ENCODE measurements around the gene DCXR.
A peak's percentile ranks its signal among the peaks of the same experiment; 100 is the strongest.

Gene DCXR

DNA sequence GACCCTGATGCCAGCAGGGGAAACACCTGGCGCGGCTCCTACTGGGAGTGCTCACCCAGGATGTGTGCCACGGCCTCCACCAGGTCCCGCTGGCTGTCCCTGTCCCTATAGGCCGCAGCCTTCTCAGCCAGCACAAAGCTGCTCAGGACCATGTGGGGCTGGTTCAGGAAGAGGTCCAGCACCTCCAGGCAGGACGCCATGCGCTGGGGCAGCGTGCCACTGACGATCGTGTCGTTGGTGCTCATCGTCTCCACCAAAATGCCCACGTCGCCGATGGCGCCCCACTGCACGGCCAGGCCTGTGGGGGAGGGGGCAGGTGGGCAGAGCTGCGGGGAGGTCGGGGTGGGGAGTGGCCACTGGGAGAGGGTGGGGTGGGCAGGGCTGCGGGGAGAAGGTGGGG is 44.0 kb upstream of the DCXR start:
- no peak overlapping the region for H3K9ac ChIP-seq (ENCODE audit: low read length in 5 of 5)
- H3K4me1 ChIP-seq (ENCODE audit: control insufficient read depth in 5 of 5, insufficient read depth in 5 of 5, low read length in 5 of 5): peaks cover 0 to 28% (median 7%) of the 10 kb centered on the region in 5 donors
- no peaks in the 10 kb centered on the region for H3K9me3 ChIP-seq (ENCODE audit: control insufficient read depth in 5 of 5, low read length in 5 of 5)
- peaks cover 0 to 82% (median 75%) of the 10 kb centered on the region in 5 donors for H3K36me3 ChIP-seq (ENCODE audit: control insufficient read depth in 5 of 5, insufficient read depth in 5 of 5, low read length in 5 of 5)
- no peak overlapping the region for H3K27ac ChIP-seq (ENCODE audit: low read depth, low read length)
- no peak overlapping the region for H3K4me3 ChIP-seq (ENCODE audit: low read depth in 1 of 5, low read length in 5 of 5)
- no peaks in the 10 kb centered on the region for H3K27me3 ChIP-seq (ENCODE audit: control insufficient read depth in 5 of 5, insufficient read depth in 4 of 5, low read length in 5 of 5)

DNA sequence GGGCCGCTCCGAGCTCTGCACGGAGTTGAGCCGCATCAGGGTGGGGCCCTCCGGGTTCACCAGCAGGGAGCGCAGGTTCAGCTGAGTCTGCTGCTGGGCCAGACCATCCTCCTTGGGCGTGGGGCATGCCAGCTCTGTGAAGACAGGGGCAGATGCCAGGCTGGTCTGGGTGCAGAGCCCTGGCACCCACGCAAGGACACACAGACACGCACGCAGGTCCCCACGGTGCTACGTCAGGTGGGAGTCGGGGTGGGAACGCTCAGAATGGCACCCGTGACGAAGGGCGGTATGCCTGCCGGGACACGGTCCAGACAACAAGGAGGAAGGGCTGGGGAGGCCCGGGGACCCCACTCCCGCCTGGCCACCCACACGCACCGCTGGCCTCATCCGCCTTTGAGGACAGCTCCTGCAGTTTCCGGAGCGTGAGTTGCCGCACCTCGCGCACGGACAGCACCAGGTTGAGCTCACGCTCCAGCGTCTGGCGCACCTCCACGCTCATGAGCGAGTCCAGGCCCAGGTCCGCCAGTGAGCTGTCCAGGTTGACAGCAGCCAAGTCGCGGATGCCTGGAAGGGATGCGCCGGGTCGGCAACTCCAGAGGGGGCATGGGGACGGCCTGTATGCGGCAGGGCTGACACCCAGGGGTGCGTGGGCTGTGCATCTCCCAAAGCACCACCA is 43.4 kb upstream of the DCXR start:
- H3K27me3 ChIP-seq (ENCODE audit: control insufficient read depth in 5 of 5, insufficient read depth in 4 of 5, low read length in 5 of 5): no peaks in the 10 kb centered on the region
- no peaks in the 10 kb centered on the region for H3K9me3 ChIP-seq (ENCODE audit: control insufficient read depth in 5 of 5, low read length in 5 of 5)
- no peak overlapping the region for H3K4me3 ChIP-seq (ENCODE audit: low read depth in 1 of 5, low read length in 5 of 5)
- H3K27ac ChIP-seq (ENCODE audit: low read depth, low read length): no peak overlapping the region
- H3K9ac ChIP-seq (ENCODE audit: low read length in 5 of 5): no peak overlapping the region
- peaks cover 0 to 24% (median 7%) of the 10 kb centered on the region in 5 donors for H3K4me1 ChIP-seq (ENCODE audit: control insufficient read depth in 5 of 5, insufficient read depth in 5 of 5, low read length in 5 of 5)
- H3K36me3 ChIP-seq (ENCODE audit: control insufficient read depth in 5 of 5, insufficient read depth in 5 of 5, low read length in 5 of 5): peaks cover 0 to 75% (median 68%) of the 10 kb centered on the region in 5 donors

DNA sequence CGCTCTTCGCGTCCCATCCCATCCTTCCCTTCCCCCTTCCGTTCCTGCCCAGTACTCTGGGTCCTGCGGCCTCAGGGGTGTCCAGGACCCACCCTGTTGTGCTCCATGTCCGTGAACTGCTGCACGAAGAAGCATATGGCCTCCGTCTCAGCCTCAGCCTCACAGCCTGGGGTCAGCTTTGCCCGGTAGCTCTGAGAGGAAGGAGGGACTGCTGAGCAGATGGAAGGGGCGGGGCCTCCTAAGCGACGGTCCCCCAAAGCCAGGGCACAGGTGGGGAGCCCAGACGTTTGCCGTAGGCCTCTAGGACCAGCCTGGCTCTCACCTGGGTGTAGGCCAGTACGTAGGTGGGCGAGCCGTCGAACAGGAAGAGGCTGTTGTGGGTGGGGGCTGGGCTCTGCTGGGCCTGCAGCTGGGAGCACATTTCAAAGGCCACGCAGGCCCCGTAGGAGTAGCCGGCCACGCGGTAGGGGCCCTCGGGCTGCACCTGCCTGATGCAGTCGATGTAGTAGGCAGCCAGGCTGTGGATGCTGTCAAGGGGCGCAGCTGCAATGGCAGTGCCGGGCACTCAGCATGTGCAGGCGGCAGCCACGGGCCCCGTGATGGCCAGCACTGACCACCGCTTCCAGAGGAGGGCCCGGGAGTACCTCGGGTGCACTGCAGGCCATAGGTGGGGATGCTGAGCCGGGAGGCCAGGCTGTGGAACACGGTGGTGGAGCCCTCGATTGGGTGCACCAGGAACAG is 42.7 kb upstream of the DCXR start:
- Histone ChIP-seq H3K27me3 (ENCODE audit: control insufficient read depth in 5 of 5, insufficient read depth in 4 of 5, low read length in 5 of 5) (no peaks in the 10 kb centered on the region), H3K36me3 (ENCODE audit: control insufficient read depth in 5 of 5, insufficient read depth in 5 of 5, low read length in 5 of 5) (peaks cover 0 to 68% (median 61%) of the 10 kb centered on the region in 5 donors), H3K4me3 (ENCODE audit: low read depth in 1 of 5, low read length in 5 of 5) (no peak overlapping the region), H3K4me1 (ENCODE audit: control insufficient read depth in 5 of 5, insufficient read depth in 5 of 5, low read length in 5 of 5) (peaks cover 0 to 18% (median 7%) of the 10 kb centered on the region in 5 donors), H3K9me3 (ENCODE audit: control insufficient read depth in 5 of 5, low read length in 5 of 5) (no peaks in the 10 kb centered on the region), H3K9ac (ENCODE audit: low read length in 5 of 5) (no peak overlapping the region), H3K27ac (ENCODE audit: low read depth, low read length) (no peak overlapping the region)

DNA sequence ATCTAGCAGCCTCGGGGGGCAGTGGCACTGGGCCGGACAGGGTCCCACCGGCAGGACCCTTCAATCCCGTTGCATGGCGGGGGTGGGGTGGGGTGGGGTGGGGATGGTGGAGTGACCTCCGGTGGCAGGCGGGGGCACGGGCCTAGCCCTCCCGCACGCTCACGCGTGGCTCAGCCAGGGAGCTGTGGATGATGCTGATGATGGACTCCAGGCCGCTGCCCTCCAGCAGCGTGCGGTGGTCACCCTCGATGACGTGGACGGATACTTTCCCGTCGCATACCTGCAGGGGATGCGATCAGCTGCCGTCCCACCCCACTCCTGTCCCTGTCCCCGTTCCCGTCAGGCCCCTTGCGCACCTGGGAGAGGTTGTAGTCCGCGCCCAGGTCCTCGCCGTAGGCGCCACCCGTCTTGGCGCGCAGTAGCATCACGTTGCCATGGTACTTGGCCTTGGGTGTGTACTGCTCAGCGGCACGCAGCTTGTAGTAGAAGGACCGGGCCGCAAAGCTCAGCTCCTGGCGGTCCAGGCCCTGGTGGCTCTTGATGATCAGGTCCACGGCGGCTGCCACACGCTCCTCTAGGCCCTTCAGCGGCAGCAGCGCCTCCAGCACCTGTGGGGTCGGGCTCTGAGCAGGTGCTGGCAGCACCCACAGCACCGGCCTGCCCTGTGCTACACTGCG is 41.6 kb upstream of the DCXR start:
- H3K27ac ChIP-seq (ENCODE audit: low read depth, low read length): no peak overlapping the region
- H3K9ac ChIP-seq (ENCODE audit: low read length in 5 of 5): no peak overlapping the region
- peaks cover 0 to 15% (median 7%) of the 10 kb centered on the region in 5 donors for H3K4me1 ChIP-seq (ENCODE audit: control insufficient read depth in 5 of 5, insufficient read depth in 5 of 5, low read length in 5 of 5)
- H3K4me3 ChIP-seq (ENCODE audit: low read depth in 1 of 5, low read length in 5 of 5): no peak overlapping the region
- peaks cover 0 to 58% (median 50%) of the 10 kb centered on the region in 5 donors for H3K36me3 ChIP-seq (ENCODE audit: control insufficient read depth in 5 of 5, insufficient read depth in 5 of 5, low read length in 5 of 5)
- no peaks in the 10 kb centered on the region for H3K27me3 ChIP-seq (ENCODE audit: control insufficient read depth in 5 of 5, insufficient read depth in 4 of 5, low read length in 5 of 5)
- no peaks in the 10 kb centered on the region for H3K9me3 ChIP-seq (ENCODE audit: control insufficient read depth in 5 of 5, low read length in 5 of 5)

DNA sequence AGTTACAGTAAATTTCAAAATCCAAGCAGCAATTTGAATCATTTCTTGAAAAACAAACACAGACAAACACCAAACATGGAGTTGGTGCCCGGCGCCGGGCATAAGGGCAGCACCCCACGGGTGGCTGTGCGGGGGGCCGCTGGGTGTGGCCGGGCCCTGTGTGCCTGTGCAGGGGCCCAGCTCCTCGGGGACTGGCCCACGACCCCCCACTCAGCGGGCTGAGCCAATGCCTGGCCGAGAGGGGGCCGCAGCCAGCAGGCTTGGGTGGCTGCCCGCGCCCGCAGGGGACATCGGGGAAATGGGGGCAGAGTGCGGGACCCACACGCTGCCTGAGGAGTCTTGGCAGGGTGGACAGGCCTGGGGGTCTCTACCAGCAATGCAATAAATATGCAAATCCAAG is 40.9 kb upstream of the DCXR start:
- no peak overlapping the region for H3K9ac ChIP-seq (ENCODE audit: low read length in 5 of 5)
- no peak overlapping the region for H3K27ac ChIP-seq (ENCODE audit: low read depth, low read length)
- peaks cover 0 to 15% (median 5%) of the 10 kb centered on the region in 5 donors for H3K4me1 ChIP-seq (ENCODE audit: control insufficient read depth in 5 of 5, insufficient read depth in 5 of 5, low read length in 5 of 5)
- H3K9me3 ChIP-seq (ENCODE audit: control insufficient read depth in 5 of 5, low read length in 5 of 5): no peaks in the 10 kb centered on the region
- no peak overlapping the region for H3K4me3 ChIP-seq (ENCODE audit: low read depth in 1 of 5, low read length in 5 of 5)
- H3K36me3 ChIP-seq (ENCODE audit: control insufficient read depth in 5 of 5, insufficient read depth in 5 of 5, low read length in 5 of 5): peaks cover 0 to 50% (median 43%) of the 10 kb centered on the region in 5 donors
- no peaks in the 10 kb centered on the region for H3K27me3 ChIP-seq (ENCODE audit: control insufficient read depth in 5 of 5, insufficient read depth in 4 of 5, low read length in 5 of 5)

DNA sequence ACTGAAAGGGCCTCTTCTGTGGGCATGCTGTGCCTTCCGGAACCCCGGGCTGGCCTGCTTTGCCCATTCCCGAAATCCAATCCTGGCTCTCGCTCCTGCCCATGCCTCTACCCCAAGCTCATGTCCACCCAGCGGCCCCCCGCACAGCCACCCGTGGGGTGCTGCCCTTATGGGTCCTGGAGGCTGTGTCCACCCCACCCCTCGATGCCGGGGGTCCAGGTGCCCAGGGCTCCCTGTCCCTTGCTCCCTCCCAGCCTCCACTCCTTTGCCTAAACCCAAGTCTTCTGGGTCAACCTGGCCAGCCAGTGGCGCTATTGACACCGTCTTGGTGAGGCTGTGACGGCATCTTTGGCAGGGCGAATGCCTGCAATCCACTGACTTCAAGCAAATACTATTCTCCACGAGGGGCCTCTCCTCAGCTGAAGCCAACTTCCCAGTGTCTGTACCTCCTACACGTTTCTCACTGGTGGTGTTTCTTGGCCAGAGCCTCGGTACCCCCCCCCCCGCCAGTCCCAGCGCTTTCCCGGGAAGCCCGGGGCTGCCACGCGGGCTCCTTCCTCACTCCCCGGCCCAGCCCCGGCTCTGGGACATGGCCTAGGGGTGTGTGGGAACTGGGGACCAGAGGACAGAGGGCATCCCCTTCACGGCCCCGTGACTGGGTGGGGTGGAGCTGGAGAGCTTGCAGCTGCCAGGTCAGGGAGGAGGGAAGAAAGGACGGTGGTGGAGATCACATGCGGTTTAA is 40.3 kb upstream of the DCXR start:
- Histone ChIP-seq H3K9me3 (ENCODE audit: control insufficient read depth in 5 of 5, low read length in 5 of 5) (no peaks in the 10 kb centered on the region), H3K4me1 (ENCODE audit: control insufficient read depth in 5 of 5, insufficient read depth in 5 of 5, low read length in 5 of 5) (peaks cover 0 to 15% (median 4%) of the 10 kb centered on the region in 5 donors), H3K36me3 (ENCODE audit: control insufficient read depth in 5 of 5, insufficient read depth in 5 of 5, low read length in 5 of 5) (peaks cover 0 to 44% (median 37%) of the 10 kb centered on the region in 5 donors), H3K27me3 (ENCODE audit: control insufficient read depth in 5 of 5, insufficient read depth in 4 of 5, low read length in 5 of 5) (no peaks in the 10 kb centered on the region), H3K9ac (ENCODE audit: low read length in 5 of 5) (no peak overlapping the region), H3K27ac (ENCODE audit: low read depth, low read length) (no peak overlapping the region), H3K4me3 (ENCODE audit: low read depth in 1 of 5, low read length in 5 of 5) (no peak overlapping the region)

DNA sequence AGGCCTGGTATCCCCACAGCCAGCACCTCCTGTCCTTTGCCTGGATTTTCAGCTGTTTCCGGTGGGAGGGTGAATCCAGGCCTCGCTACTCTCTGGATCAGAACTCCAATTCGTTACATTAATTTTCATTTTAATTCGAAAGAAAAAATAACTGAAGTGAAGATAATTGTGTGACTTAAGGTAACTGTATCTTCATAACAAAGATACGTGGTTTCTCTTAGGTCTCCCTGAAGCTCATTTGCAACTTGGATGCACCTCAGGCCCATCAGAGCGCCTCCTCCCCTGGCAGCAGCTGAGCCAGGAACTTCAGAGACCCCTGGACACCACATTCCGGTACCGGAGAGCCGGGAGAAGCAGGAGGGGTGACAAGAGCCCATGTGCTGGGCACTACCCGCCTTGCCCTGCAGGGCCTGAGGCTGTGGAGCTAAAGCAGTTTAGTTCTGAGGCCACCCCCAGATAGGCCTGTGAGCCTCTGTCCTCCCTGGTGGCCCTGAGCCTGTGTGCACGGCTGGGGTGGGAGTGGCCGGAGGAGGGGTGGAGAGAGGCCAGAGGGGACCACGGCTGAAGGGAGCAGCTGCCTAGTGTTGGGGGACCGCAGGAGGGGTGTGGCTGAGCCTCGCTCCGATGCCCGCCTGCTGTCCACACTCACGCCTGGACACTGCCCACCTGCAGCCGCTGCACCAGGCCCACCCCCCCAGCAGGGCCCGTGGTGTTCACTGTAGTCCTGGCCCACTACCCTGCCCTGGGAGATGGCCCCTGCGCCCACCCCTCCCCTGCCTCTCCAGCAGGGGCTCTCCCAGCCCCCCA is 39.5 kb upstream of the DCXR start:
- H3K9ac ChIP-seq (ENCODE audit: low read length in 5 of 5): no peak overlapping the region
- no peak overlapping the region for H3K4me3 ChIP-seq (ENCODE audit: low read depth in 1 of 5, low read length in 5 of 5)
- no peaks in the 10 kb centered on the region for H3K9me3 ChIP-seq (ENCODE audit: control insufficient read depth in 5 of 5, low read length in 5 of 5)
- peaks cover 0 to 15% (median 4%) of the 10 kb centered on the region in 5 donors for H3K4me1 ChIP-seq (ENCODE audit: control insufficient read depth in 5 of 5, insufficient read depth in 5 of 5, low read length in 5 of 5)
- no peaks in the 10 kb centered on the region for H3K27me3 ChIP-seq (ENCODE audit: control insufficient read depth in 5 of 5, insufficient read depth in 4 of 5, low read length in 5 of 5)
- H3K27ac ChIP-seq (ENCODE audit: low read depth, low read length): peak overlapping the region; percentile 3
- peaks cover 0 to 36% (median 29%) of the 10 kb centered on the region in 5 donors for H3K36me3 ChIP-seq (ENCODE audit: control insufficient read depth in 5 of 5, insufficient read depth in 5 of 5, low read length in 5 of 5)

DNA sequence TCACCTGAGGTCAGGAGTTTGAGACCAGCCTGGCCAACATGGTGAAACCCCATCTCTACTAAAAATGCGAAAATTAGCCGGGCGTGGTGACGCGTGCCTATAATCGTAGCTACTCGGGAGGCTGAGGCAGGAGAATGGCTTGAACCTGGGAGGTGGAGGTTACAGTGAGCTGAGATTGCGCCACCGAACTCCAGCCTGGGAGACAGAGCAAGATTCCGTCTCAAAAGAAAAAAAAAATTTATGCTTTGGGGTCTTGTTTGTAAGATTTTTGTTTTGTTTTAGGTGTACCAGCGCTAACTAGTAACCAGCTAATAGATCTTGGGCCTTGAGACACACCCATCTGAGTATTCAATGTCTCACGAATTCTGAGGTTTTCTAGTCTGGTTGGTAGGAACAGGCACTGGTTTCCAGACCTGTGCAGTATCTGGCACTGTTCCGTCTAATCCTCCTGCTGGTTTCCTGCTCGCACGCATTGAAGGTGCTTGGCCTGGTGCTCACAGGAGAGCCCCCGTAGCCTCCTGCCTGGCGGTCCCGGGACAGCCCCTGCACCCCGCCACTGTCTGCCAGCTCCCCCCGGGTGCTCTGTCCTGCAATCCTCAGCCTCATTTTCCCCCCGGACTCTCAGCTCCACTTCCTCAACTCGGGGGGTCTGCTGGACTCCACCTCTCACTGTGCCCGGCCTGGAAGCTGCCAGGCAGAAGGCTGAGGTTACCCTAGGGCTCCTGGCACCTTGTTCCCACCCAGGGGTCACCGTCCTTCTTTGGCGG is 38.7 kb upstream of the DCXR start:
- Histone ChIP-seq H3K36me3 (ENCODE audit: control insufficient read depth in 5 of 5, insufficient read depth in 5 of 5, low read length in 5 of 5) (peaks cover 0 to 28% (median 22%) of the 10 kb centered on the region in 5 donors), H3K4me3 (ENCODE audit: low read depth in 1 of 5, low read length in 5 of 5) (no peak overlapping the region), H3K9me3 (ENCODE audit: control insufficient read depth in 5 of 5, low read length in 5 of 5) (no peaks in the 10 kb centered on the region), H3K27ac (ENCODE audit: low read depth, low read length) (peak overlapping the region; percentile 3), H3K9ac (ENCODE audit: low read length in 5 of 5) (no peak overlapping the region), H3K4me1 (ENCODE audit: control insufficient read depth in 5 of 5, insufficient read depth in 5 of 5, low read length in 5 of 5) (peaks cover 0 to 15% (median under 1%) of the 10 kb centered on the region in 5 donors), H3K27me3 (ENCODE audit: control insufficient read depth in 5 of 5, insufficient read depth in 4 of 5, low read length in 5 of 5) (no peaks in the 10 kb centered on the region)
